Smooth muscle cell (in vitro differentiated cells): ENCODE data around the gene ARL15. TPM values are rescaled to one million over a fixed set of nuclear protein-coding genes. Genes with fewer than 3 reads are reported as not detected.

Source experiments
- DNase-seq: peaks from one replicate; lab custom pipeline; 2025; ENCODE audit not compliant: unreplicated experiment; lab: John Stamatoyannopoulos, UW
- H2AFZ ChIP-seq: fragments of 200-600 bp; sonication (generic); 2 replicates; pipeline ENCODE4 v1.6.0; 2016; ENCODE audit warnings: antibody characterized with exemption, low read depth, mild to moderate bottlenecking
- H3F3A ChIP-seq: fragments of 200-600 bp; sonication (generic); 2 replicates; pipeline ENCODE4 v1.6.0; 2017; ENCODE audit warnings: antibody characterized with exemption, low read depth
- H3K27ac ChIP-seq: fragments of 200-600 bp; sonication (generic); 2 replicates; pipeline ENCODE4 v1.5.1; 2016; ENCODE audit warnings: low read depth, mild to moderate bottlenecking
- H3K27me3 ChIP-seq: fragments of 200-600 bp; sonication (generic); 2 replicates; pipeline ENCODE4 v1.6.1; 2016; ENCODE audit warnings: low read depth, mild to moderate bottlenecking
- H3K36me3 ChIP-seq: fragments of 200-600 bp; sonication (generic); 2 replicates; pipeline ENCODE4 v1.5.1; 2016; ENCODE audit warnings: low read depth
- H3K4me1 ChIP-seq: fragments of 200-600 bp; sonication (generic); 2 replicates; pipeline ENCODE4 v1.5.1; 2016; ENCODE audit warnings: low read depth
- H3K4me2 ChIP-seq: fragments of 200-600 bp; sonication (generic); 2 replicates; pipeline ENCODE4 v1.6.0; 2016; ENCODE audit warnings: mild to moderate bottlenecking
- H3K4me3 ChIP-seq: fragments of 200-600 bp; sonication (generic); 2 replicates; pipeline ENCODE4 v1.5.1; 2016; ENCODE audit warnings: mild to moderate bottlenecking
- H3K79me2 ChIP-seq: fragments of 200-600 bp; sonication (generic); 2 replicates; pipeline ENCODE4 v1.6.0; 2016; ENCODE audit warnings: low read depth, mild to moderate bottlenecking
- H3K9ac ChIP-seq: fragments of 200-600 bp; sonication (generic); 2 replicates; pipeline ENCODE4 v1.6.0; 2016; ENCODE audit warnings: low read depth
- H3K9me3 ChIP-seq: fragments of 200-600 bp; sonication (generic); replicated peaks from 2 replicates; pipeline ENCODE4 v1.5.1; 2016; ENCODE audit warnings: low read depth
- H4K20me1 ChIP-seq: fragments of 200-600 bp; sonication (generic); 2 replicates; pipeline ENCODE4 v1.6.0; 2016; ENCODE audit warnings: low read depth
- CTCF ChIP-seq: fragments of 200-600 bp; sonication (generic); IDR thresholded peaks from 2 replicates; pipeline ENCODE4 v1.5.1; 2017; ENCODE audit warnings: borderline replicate concordance, mild to moderate bottlenecking, antibody characterized with exemption; ENCODE audit not compliant: insufficient read depth, poor library complexity, severe bottlenecking
- WGBS: methylation state at CpG from one replicate; pipeline ENCODE4 v1.1.7; 2016; ENCODE audit warnings: low lambda C conversion rate; 5-methylcytosine and 5-hydroxymethylcytosine counted together
- polyA plus RNA-seq: library from polyadenylated mRNA; unstranded; fragments of >200 nt; fragmentation: Nextera tagmentation; extraction: Ambion mirVana; gene quantifications from 2 replicates; pipeline ENCODE4 v1.2.1, GENCODE V29; 2016
- total RNA-seq: library from RNA; depleted of rRNA; stranded (reverse); fragments of >200 nt; gene quantifications from 2 replicates; pipeline ENCODE4 v1.2.3, GENCODE V29; 2014

ARL15 gene
- total and polyA plus RNA-seq, 2 experiments from 2014 or later: 9.8 to 51.1 TPM

- H3K4me1 ChIP-seq: no peaks in the 10 kb centered on the region
- no peaks in the 10 kb centered on the region for H3K36me3 ChIP-seq
- H3K9ac ChIP-seq: no peak overlapping the region
- H3K9me3 ChIP-seq: no peaks in the 10 kb centered on the region
- no peak for TF ChIP-seq CTCF
- H2AFZ ChIP-seq: no peak overlapping the region
- H3F3A ChIP-seq: no peaks in the 10 kb centered on the region
- H3K4me2 ChIP-seq: no peak overlapping the region
- no peaks in the 10 kb centered on the region for H3K27me3 ChIP-seq
- no peak overlapping the region for H3K27ac ChIP-seq
- 82% methylated on average over 5 of the region's 5 CpGs for WGBS
- no peak overlapping the region for H3K4me3 ChIP-seq
- no peaks in the 10 kb centered on the region for H4K20me1 ChIP-seq
- no peak for DNase-seq
- no peaks in the 10 kb centered on the region for H3K79me2 ChIP-seq
These were observed 379.9 kb downstream of the ARL15 start for GRCh38 chr5:53930457-53930856.

DNA sequence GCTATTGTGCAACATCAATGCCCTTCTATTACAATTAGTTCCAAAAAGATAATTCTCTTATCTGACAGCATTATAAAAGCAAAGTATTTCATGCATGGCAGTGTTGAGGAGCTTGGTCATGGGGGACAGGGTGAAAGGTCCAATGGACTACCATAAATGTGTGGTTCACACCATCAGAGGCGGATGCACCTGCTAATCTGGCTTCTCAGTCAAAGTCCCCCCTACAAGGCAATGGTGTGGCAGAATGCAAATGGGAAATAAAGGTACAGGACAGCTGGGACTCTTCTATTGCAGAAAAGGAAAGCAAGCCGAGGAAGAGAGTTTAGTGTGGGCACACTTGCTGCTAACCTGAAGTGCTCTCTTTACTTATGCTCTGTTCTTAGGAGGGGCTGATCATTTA is 380.8 kb downstream of the ARL15 start:
- no peaks in the 10 kb centered on the region for H3K36me3 ChIP-seq
- H3K27ac ChIP-seq: no peak overlapping the region
- no peak overlapping the region for H3K4me3 ChIP-seq
- H4K20me1 ChIP-seq: no peaks in the 10 kb centered on the region
- no peaks in the 10 kb centered on the region for H3K4me1 ChIP-seq
- H3F3A ChIP-seq: no peaks in the 10 kb centered on the region
- H3K27me3 ChIP-seq: no peaks in the 10 kb centered on the region
- no peak for DNase-seq
- H3K79me2 ChIP-seq: no peaks in the 10 kb centered on the region
- H3K4me2 ChIP-seq: no peak overlapping the region
- 96% methylated on average over 2 of the region's 2 CpGs for WGBS
- H2AFZ ChIP-seq: no peak overlapping the region
- H3K9me3 ChIP-seq: no peaks in the 10 kb centered on the region
- no peak for TF ChIP-seq CTCF
- no peak overlapping the region for H3K9ac ChIP-seq

DNA sequence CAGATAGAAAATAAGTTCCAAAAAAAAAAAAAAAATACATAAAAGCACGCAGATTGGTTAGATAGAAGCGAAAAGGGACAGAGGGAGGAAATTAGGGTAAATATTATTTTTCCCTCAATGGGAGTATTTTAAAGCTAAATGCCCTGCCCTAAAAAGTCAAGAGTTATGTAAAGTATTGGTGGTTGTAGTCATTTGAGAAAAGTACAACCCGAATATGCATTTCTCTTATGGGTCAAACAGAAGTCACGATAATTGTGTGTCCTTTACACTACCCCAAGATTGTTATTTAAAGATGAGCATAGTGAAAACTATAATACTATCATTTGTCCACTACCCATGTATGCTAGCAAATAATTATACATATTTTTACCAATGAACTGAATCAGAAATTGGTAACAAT is 381.2 kb downstream of the ARL15 start:
- DNase-seq: no peak
- Histone ChIP-seq H3K4me2 (no peak overlapping the region), H3K4me3 (no peak overlapping the region), H3F3A (no peaks in the 10 kb centered on the region), H3K9me3 (no peaks in the 10 kb centered on the region), H3K4me1 (no peaks in the 10 kb centered on the region), H3K27ac (no peak overlapping the region), H3K27me3 (no peaks in the 10 kb centered on the region), H3K36me3 (no peaks in the 10 kb centered on the region), H4K20me1 (no peaks in the 10 kb centered on the region), H3K9ac (no peak overlapping the region), H3K79me2 (no peaks in the 10 kb centered on the region), H2AFZ (no peak overlapping the region)
- 96% methylated on average over 4 of the region's 4 CpGs for WGBS
- no peak for TF ChIP-seq CTCF

DNA sequence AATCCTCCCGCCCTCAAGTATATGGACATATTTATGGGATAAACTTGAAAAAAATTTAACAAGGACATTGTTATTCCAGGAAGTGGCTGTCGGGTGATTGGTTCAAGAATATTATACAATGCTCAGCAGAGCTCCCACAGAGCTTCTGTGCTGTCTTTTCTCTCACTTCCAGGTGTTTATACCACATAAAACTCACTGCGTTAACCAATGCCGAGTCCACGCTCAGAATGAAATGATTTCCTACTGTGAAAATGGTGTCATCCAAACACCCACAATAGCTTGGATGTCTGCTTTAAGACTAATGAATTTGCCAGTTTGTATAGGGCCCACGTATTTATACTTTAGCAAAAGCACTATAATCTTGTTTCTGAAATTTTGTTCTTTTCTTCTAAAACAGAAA is 381.7 kb downstream of the ARL15 start:
- no peaks in the 10 kb centered on the region for H3K9me3 ChIP-seq
- 90% methylated on average over 6 of the region's 6 CpGs for WGBS
- no peaks in the 10 kb centered on the region for H3K36me3 ChIP-seq
- no peak for TF ChIP-seq CTCF
- H3K27ac ChIP-seq: no peak overlapping the region
- no peak overlapping the region for H3K4me3 ChIP-seq
- no peak overlapping the region for H2AFZ ChIP-seq
- DNase-seq: no peak
- H3K4me2 ChIP-seq: no peak overlapping the region
- H3K4me1 ChIP-seq: no peaks in the 10 kb centered on the region
- H3F3A ChIP-seq: no peaks in the 10 kb centered on the region
- no peaks in the 10 kb centered on the region for H3K79me2 ChIP-seq
- no peak overlapping the region for H3K9ac ChIP-seq
- no peaks in the 10 kb centered on the region for H3K27me3 ChIP-seq
- H4K20me1 ChIP-seq: no peaks in the 10 kb centered on the region
